Hematopoietic multipotent progenitor cell treated with erythropoietin and hydrocortisone succinate and interleukin-3 and kit ligand, for 8 days (in vitro differentiated cells): ENCODE results near the gene GMPR2.
"Not testable (repeated sequence)": the region's sequence is repeated elsewhere in the genome, so short reads cannot be mapped to it uniquely, and the experiment has no call there.

Experiments
- DNase-seq: peaks from one replicate; pipeline ENCODE4 v3.0.0-alpha.2; 2015

The GMPR2 gene

DNA sequence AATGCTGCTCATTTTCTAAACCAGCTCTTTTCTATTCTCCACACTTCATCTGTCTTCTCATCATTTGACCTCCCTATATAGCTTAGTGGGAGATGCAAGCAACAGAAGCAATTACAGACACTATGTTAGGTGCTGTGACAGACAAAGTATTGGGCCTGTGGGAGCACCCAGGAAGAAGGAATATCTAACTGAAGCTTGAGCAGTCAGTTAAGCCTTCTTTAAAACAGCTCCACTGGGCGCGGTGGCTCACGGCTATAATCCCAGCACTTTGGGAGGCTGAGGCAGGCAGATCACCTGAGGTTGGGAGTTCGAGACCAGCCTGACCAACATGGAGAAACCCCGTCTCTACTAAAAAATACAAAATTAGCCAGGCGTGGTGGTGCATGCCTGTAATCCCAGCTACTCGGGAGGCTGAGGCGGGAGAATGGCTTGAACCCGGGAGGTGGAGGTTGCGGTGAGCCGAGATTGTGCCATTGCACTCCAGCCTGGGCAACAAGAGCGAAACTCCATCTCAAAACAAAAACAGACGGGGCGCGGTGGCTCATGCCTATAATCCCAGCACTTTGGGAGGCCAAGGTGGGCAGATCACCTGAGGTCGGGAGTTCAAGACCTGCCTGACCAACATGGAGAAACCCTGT is 29.4 kb upstream of the GMPR2 start:
- not testable (repeated sequence) for DNase-seq

DNA sequence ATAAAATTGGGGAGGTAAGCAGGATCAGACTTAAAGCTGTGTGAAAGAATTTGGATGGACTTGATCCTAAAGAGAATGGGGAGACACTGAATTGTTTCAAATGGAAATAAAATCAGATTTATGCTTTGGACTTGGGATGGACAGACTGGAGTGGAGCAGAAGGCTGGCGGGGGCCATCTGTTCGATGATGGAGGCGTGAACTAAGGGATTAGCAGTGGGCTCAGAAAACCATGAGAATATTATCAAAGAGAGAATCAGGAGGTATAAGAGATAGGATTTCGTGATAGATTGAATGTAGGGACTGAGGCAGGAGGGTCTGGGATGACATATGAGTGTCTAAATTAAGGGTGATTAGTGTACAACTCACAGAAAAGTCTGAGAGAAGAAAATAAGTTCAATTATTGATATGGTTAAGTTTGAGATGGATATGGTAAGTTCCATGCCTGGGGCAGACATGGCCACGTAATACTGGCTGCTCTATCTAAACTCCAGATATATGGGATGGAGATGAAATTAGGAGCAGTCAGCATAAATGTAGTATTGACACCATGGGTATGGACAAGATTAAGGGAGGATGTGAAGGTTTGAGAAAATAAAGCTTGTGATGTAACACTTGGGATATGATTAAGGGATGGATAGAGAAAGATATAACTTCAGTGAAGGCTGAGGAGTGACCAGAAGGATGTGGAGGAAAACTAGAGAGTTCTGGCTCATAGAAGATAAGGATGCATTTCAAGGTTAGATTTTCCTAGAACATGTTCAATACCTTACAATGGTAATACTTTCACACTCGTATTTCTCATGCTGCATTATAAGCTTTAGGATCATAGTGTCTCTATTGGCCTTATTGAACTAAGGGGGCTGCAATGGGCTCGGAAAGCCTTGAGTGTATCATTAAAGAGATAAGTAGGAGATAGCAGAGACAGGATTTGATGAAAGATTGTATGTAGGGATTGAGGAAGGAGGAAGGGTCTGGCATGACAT is 28.3 kb upstream of the GMPR2 start:
- no peak for DNase-seq

DNA sequence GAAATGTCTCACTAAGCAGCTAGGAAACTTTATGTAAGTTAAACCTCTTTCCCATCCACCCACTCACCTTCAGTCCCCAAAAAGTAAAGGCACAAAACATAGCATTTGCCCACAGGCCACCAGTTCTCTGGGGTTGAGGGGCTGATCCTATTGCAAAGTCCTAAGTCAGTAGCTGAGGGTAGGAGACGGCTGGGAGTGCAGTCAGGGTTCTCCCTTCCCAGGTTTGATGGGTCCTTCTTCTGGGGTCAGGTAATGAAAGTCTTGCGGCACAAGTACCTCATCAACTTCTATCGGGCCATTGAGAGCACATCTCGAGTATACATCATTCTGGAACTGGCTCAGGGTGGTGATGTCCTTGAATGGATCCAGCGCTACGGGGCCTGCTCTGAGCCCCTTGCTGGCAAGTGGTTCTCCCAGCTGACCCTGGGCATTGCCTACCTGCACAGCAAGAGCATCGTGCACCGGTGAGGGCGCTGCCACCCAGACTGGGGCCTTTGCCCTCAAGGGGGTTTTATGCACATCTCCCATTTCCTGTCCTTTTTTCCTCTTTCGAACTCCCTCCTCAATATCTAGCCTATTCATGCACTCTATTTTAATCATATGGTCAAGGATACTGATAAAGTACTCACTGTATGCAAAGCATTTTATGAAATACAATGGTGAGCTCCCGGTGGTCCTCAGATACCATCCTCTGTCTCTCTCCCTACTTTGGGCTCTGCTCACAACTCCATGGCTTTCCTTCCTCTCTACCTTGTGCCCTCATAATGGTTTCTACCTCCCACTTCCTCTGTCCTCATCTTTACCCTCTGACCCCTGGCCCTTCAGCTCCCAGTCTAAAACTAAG is 26.2 kb upstream of the GMPR2 start:
- DNase-seq = no peak

DNA sequence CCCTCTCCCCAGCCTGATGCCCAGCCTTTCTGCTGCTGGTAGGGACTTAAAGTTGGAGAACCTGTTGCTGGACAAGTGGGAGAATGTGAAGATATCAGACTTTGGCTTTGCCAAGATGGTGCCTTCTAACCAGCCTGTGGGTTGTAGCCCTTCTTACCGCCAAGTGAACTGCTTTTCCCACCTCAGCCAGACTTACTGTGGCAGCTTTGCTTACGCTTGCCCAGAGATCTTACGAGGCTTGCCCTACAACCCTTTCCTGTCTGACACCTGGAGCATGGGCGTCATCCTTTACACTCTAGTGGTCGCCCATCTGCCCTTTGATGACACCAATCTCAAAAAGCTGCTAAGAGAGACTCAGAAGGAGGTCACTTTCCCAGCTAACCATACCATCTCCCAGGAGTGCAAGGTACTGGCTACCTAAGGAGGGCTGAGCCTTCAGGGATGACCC is 25.6 kb upstream of the GMPR2 start:
- no peak for DNase-seq

DNA sequence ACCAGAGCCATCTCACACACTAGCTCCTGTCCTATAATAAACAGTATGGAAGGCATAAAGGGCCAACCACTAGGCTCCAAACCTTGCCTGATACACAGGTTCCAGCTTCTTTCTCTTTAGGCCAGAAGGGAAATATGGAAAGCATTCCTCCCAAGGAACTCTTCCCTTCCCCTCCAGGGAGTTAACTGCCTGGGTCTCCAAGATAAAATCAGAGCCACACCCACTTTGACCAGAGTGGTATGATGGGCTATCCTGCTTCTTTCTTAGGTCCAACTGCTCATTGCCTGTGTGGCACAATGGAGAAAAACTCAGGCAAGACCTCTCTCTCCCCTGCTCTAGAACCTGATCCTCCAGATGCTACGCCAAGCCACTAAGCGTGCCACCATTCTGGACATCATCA is 25.1 kb upstream of the GMPR2 start:
- no peak for DNase-seq

DNA sequence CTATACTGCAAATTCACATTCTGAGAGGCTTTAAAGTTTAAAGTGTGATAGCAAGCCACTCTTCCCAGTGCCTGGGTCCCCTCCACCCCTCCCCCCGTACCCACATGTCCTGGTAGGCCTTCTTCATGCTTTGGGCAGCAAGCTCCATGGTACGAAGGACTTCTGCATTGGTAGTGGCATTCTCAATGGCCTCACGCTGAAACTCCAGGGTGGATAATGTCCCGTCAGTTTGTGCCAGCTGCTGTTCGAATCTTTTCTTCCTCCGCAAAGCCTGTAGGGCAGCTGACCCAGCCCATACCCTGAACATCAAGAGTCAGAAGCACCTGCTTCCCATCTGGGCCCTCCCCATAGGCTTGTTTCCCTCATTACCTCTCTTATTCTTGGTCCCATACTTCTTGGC is 21.4 kb upstream of the GMPR2 start:
- DNase-seq = no peak

DNA sequence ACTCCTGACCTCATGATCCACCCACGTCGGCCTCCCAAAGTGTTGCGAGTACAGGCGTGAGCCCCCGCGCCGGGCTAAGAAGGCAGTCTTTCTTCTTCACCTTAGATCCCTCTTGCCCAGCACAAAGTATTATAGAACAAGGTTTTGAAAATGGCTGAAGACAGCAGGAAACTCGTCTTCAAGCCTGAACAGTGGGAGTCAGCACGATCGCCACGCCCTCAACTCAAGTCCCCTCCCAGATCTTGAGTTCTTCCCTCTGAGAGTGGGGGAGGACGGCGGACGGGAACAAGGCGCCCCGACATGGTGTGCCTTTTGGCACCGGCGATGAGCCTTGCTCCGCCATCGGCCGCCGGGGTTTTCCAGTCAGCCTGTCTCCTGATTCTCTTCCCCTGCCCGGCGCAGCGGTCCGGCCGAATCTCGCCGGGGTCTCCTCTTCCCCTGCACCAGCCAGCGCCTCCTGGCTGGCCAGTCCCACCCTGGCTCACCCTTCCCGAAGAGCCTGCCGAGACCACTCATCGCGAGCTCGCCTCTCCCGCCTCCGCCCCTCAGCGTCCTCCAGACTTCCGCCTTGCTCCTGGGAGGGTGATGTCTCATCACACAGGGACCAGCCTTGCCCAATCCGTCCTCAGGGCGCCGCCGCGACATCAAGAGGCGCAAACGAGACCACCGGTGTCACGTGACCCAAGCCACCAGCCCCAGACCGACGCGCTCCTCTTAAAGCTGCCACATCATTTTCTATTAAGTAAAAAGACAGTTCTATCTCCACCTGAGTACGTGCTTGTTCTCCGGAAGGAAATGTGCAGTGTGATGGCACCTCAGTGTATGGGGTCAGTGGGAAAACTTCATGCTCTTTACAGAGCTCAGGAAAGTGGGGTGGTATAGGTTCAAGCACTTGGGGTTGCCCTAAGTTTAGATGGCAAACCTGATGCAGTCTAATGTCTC is 19.5 kb upstream of the GMPR2 start, which contains the start of gene CHMP4A:
Gene CHMP4A, minus strand, starts transcription at position 565 of the 942 bp plus-strand sequence. Its CDS starts 49 bp downstream, at position 516.
- peak; percentile 99 for DNase-seq

DNA sequence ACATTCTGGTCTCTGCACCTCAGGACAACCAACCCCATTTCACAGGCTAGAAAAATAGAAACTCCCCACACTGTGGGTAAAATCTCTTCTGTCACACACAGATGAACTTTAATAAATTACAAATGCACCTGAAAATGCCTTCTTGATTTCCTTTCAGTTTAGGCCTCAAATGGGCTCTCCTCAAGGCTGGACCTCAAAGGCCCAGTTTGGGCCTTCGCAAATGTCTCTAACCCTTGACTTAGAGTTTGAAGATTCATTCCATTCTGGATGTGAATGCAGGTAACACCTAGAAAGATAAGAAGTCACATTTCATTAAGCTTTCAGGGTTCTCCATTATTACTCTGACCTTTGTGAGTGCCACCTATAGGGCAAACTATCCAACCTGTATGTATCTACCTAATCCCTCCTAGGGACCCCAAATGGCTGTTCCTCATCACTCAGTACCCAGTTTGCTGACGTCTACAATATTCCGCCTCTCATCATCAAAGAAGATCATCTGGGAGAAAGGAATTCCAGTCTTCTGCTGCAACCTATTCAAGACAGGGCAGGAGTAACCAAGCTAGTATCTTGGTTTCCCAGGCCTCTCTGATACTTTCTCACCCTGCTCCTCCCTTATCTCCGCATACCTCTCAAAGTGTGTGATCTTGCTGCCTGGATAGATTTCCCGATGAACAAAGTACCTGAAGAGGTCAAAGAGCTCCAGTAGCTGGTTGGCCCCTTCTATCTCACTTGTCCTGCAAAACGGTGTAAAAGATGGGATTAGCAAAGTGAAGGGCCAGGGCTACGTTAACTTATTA is 18.7 kb upstream of the GMPR2 start:
- peak; percentile 31 for DNase-seq

DNA sequence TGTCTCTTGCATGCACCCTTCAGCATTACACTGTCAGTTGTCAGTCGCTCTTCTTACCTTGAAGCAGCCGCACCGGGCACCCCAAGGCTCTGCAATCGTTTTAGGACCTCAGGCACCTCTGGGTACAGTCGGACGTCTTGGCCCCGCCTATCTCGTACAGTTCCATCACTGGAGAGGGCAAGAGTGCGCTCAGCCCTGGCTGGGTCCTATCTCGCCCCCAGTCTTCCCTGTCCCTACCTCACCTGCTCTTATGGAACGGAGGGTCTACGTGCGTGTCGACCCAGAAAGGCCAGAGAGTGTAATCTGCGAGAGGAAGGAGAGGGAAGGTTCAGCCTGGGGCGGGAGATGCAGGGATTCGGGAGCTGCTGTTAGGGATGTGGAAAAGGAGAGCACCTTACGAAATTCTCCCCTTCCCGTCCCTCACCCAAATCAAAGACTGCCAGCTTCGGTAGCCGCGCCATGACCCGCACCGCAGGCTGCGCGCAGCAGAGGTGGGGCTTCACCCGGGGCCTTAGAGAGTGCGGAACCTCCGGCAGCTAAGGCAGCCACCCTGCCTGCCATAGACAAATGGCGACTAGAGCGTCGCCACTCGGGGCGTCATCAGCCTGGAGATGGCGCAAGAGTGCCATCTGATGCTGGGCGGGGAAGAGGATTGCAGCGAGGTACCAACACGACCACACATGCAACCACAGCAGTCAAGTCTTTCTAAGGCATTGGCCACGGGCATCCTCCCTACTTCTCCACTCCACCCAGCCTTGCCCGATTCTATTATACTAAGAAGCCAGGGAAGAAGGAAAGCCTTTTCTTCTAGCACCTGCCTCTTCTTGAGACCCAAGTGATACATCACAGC is 17.0 kb upstream of the GMPR2 start, which contains the start of gene MDP1:
Gene MDP1, minus strand, starts transcription at position 572 of the 850 bp plus-strand sequence. Its CDS starts 111 bp downstream, at position 461.
- peak; percentile 91 for DNase-seq

DNA sequence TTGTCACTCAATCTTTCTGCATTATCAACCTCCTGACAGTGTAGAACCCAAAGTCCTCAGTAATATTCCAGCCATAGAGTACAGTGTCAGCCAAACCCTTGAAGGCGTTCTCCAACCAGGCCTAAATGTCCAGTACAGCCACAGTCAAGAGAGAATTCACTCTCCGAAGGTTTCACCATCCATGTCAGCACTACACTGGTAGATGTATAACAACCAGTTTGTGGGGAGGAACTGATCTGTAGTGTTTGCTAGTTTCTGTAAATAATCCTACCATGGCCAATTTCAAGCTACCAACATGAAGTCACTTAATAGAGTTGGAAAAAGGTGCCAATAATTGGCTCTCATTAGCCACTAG is 16.4 kb upstream of the GMPR2 start:
- DNase-seq = no peak

DNA sequence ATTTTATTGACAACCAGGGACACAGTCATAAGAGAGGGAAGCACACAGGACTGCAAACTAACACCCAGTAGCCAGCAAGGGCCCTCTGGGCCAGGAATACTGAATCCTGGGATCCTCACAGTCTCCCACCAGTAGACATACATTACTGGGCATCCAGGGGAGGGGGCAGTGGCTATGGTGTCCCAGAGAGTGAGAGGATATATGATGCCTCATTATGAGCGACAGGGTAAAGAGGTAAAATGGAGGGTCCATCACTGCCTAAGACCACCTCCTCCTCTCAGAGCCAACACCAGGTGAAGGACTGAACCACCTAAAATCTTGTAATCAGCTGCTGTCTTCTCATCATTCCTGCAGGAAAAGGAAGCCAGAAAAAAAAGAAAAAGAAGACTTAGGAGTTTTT is 15.9 kb upstream of the GMPR2 start:
- DNase-seq = not testable (repeated sequence)

DNA sequence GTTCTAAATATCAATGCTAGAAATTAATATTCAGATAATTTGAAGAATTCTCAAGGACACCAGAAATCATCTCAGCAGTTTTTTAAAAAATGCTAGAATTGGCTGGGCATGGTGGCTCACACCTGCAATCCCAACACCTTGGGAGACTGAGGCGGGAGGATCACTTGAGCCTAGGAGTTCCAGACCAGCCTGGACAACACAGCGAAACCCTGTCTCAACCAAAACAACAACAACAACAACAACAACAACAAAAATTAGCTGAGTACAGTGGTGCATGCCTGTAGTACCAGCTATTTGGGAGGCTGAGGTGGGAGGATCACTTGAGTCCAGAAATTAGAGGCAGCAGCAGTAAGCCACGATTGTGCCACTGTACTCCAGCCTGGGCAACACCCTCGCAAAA is 13.6 kb upstream of the GMPR2 start:
- DNase-seq = no peak

DNA sequence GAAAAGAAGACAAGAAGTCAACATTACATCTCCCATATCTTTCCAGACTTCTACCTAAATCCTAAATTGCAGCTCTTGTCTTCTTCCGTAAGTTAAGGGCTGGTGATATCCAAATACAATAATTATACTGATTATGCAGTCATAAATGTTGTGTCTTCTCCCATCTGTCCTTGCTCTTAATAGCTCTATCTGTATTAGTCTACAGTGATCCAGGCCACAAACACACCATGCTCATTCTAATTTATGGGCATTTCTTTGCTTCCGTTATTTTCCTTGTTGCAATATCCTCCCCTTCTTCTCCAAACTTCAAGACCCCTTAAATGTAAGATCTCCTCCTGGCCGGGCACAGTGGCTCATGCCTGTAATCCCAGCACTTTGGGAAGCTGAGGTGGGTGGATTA is 13.2 kb upstream of the GMPR2 start:
- no peak for DNase-seq

DNA sequence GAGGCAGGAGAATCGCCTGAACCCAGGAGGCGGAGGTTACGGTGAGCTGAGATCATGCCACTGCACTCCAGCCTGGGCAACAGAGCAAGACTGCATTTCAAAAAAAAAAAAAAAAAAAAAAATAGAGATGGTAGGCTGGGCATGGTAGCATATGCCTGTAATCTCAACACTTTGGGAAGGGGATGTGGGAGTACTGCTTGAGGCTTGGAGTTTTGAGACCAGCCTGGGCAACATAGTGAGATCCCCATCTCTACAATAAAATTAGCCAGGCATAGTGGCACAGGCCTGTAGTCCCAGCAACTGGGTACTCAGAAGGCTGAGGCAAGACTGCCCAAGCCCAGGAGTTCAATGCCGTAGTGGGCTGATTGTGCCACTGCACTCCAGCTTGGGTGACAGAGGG is 9.7 kb upstream of the GMPR2 start:
- not testable (repeated sequence) for DNase-seq

DNA sequence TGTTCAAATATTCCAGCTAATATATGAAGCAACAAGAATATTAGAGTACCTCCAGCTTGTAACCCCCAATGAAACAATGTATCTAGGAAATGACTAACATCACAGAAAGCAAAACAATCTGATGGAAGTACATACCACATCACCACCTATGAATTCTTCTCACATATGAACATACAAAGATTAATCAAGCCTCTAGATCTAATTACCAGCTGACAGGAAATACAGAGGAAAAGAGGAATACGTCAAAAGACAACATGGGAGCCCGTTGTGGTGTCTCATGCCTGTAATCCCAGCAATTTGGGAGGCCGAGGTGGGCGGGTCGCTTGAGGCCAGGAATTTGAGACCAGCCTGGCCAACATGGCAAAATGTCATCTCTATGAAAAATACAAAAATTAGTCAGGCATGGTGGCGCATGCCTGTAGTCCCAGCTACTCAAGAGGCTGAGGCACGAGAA is 8.1 kb upstream of the GMPR2 start:
- DNase-seq = no peak

DNA sequence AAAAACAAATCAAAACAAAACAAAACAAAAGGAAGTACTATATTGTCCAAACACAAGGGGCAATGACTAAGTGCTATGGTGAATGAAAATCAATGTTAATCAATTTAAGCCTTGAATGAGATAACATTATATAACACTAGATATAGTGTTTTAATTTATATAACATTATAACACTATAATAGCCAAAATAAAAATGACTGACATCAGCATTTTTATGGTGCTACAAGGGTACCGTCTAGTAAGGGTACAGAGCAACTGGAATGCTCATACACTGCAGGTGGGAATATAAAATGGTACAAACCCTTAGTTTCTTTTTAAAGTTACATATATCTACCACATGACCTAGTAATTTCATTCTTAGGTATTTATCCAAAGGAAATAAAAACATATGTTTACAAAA is 6.3 kb upstream of the GMPR2 start:
- DNase-seq = no peak

DNA sequence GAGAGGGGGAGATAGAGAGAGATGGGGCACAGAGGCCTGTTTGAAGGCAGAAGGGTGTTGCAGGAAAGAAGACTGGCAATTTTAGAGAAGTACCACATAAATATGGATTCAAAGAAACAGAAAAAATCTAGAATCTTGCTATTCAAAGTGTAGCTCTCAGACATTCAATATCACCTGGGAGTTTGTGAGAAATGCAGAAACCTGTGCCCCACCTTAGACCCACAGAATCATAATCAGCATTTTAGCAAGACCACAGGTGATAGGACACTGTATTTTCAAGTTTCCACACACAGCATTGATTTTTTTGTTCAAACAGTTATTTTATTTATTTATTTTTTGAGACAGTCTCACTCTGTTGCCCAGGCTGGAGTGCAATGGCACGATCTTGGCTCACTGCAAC is 3.8 kb upstream of the GMPR2 start:
- no peak for DNase-seq

DNA sequence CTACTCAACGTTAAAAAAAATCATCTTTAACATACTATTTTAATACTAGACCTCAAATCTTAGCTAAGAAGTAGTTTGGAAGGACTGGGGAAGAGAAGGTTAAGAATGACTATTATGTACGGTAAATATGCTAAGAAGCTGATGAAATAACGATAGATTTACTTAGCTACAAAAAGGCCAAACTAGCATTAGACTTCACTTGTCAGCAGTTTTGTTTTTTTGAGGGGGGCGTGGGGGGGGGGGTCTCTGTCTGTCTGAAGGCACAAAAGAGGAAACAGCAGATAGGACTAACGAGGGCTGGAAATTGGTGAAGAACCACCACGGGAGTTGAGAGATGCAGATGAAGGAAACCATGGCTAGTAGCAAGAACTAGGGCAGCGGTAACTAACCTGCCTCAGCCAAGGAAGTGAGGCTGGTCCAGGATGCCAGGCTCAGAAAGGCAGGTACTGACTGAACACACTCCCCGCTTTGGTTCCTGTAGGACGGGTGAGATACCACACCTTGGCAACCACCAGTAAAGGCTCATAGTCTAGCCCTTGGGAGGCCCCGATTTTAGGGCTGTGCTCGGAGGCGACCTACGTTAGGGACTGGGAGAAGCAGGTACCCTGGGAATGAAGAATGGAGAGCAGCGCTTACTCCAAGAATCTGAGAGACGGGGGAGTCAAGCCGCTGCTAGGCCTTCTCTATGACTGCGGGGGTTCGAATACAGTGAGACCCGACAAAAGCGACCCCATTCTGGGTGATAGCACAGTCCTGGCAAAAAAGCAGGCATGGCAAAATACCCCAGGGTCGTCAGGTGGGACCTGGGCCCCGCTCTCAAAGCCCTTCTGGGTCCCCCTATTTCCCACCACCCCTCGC is 1.2 kb upstream of the GMPR2 start:
- peak; percentile 39 for DNase-seq

DNA sequence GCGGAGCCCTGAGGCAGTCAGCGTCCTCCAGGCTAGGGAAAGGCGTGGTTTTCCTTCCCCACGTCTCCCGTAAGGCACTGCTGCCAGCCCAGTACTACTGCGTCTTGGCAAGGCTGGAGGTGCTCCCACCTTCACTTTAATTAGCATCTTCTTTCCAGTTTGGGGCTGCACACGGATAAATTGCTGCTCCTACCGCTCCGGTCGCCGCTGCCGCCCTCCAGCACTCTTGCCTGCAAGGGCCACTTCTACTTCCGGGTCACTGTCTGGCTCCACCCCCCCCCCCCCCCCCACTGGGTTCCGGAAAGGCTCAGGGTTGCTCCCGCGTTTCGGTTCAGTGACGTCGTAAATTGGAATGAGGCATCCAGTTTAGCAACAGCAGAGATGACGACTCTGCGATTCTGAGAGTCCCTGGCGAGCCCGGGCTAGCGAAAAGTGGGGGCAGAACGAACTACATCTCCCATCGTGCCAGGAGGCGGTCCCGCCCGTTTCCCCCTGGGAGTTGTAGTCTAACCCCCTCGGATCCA is 546 bp upstream of the GMPR2 start, which contains the start of gene NEDD8:
Gene NEDD8, minus strand, starts transcription at position 247 of the 524 bp plus-strand sequence. Its CDS starts 100 bp downstream, at position 147.
- peak; percentile 94 for DNase-seq
